ENCODE results near the gene LYPD6B. TPM values are rescaled to one million over a fixed set of nuclear protein-coding genes. Genes with fewer than 3 reads are reported as not detected.

LYPD6B gene
- total and polyA plus RNA-seq, 2 experiments from 2014 or later, result 16.8 to 26.0 TPM

- Histone ChIP-seq H3K9me2 (replicated peaks; ENCODE audit: insufficient read depth) (no peaks in the 10 kb centered on the region), H3K4me2 (peak overlapping the region; percentile 50), H3K27me3 (no peaks in the 10 kb centered on the region), H3K36me3 (replicated peaks; ENCODE audit: insufficient read depth, low read depth) (no peaks in the 10 kb centered on the region), H4K20me1 (ENCODE audit: insufficient read depth, poor library complexity, severe bottlenecking) (no peaks in the 10 kb centered on the region), H3K4me3 (no peak overlapping the region), H2AFZ (no peak overlapping the region), H3K4me1 (ENCODE audit: insufficient read depth) (peaks cover 16% of the 10 kb centered on the region), H3K27ac (peak overlapping the region; percentile 69), H3K9me3 (ENCODE audit: low read depth) (no peaks in the 10 kb centered on the region), H3K79me2 (no peaks in the 10 kb centered on the region)
- TF ChIP-seq CTCF (IDR thresholded peaks at IDR 0.05; ENCODE audit: poor library complexity) (no peak), EZH2phosphoT487 (IDR thresholded peaks at IDR 0.05; ENCODE audit: low read depth, severe bottlenecking, unreplicated experiment) (peak; percentile 75), EZH2 (IDR thresholded peaks at IDR 0.05; ENCODE audit: borderline replicate concordance) (no peak)
- 49% methylated on average over 6 of the region's 6 CpGs for WGBS (ENCODE audit: low lambda C conversion rate, missing lambda C conversion rate)
- peak; percentile 52 for DNase-seq (ENCODE audit: low spot score)
Measured at GRCh38 chr2:149125031-149125725, 86.7 kb downstream of the LYPD6B start.

GRCh38 chr2:149129433-149129832 is 90.9 kb downstream of the LYPD6B start:
- H3K27ac ChIP-seq, result no peak overlapping the region
- no peaks in the 10 kb centered on the region for H3K9me3 ChIP-seq (ENCODE audit: low read depth)
- no peaks in the 10 kb centered on the region for H3K27me3 ChIP-seq
- DNase-seq (ENCODE audit: low spot score), result no peak
- peaks cover 10% of the 10 kb centered on the region for H3K4me1 ChIP-seq (ENCODE audit: insufficient read depth)
- no peak overlapping the region for H3K4me3 ChIP-seq
- H4K20me1 ChIP-seq (ENCODE audit: insufficient read depth, poor library complexity, severe bottlenecking), result no peaks in the 10 kb centered on the region
- TF ChIP-seq EZH2phosphoT487 (IDR thresholded peaks at IDR 0.05; ENCODE audit: low read depth, severe bottlenecking, unreplicated experiment) (no peak), CTCF (IDR thresholded peaks at IDR 0.05; ENCODE audit: poor library complexity) (no peak), EZH2 (IDR thresholded peaks at IDR 0.05; ENCODE audit: borderline replicate concordance) (no peak)
- 36% methylated on average over 2 of the region's 2 CpGs for WGBS (ENCODE audit: low lambda C conversion rate, missing lambda C conversion rate)
- H3K9me2 ChIP-seq (replicated peaks; ENCODE audit: insufficient read depth), result no peaks in the 10 kb centered on the region
- H3K4me2 ChIP-seq, result no peak overlapping the region
- H3K79me2 ChIP-seq, result no peaks in the 10 kb centered on the region
- no peaks in the 10 kb centered on the region for H3K36me3 ChIP-seq (replicated peaks; ENCODE audit: insufficient read depth, low read depth)
- no peak overlapping the region for H2AFZ ChIP-seq

- WGBS (ENCODE audit: low lambda C conversion rate, missing lambda C conversion rate), result 92% methylated on average over 3 of the region's 3 CpGs
Measured at GRCh38 chr2:149132339-149132738, 93.8 kb downstream of the LYPD6B start.

More at GRCh38 chr2:149132339-149132738, 93.8 kb downstream of the LYPD6B start:
- Histone ChIP-seq H3K9me3 (ENCODE audit: low read depth) (no peaks in the 10 kb centered on the region), H3K4me3 (no peak overlapping the region), H4K20me1 (ENCODE audit: insufficient read depth, poor library complexity, severe bottlenecking) (no peaks in the 10 kb centered on the region), H3K27ac (no peak overlapping the region), H3K4me2 (no peak overlapping the region), H2AFZ (no peak overlapping the region), H3K9me2 (replicated peaks; ENCODE audit: insufficient read depth) (no peaks in the 10 kb centered on the region), H3K4me1 (ENCODE audit: insufficient read depth) (no peaks in the 10 kb centered on the region), H3K79me2 (no peaks in the 10 kb centered on the region), H3K27me3 (no peaks in the 10 kb centered on the region), H3K36me3 (replicated peaks; ENCODE audit: insufficient read depth, low read depth) (no peaks in the 10 kb centered on the region)
- TF ChIP-seq CTCF (IDR thresholded peaks at IDR 0.05; ENCODE audit: poor library complexity) (no peak), EZH2phosphoT487 (IDR thresholded peaks at IDR 0.05; ENCODE audit: low read depth, severe bottlenecking, unreplicated experiment) (no peak), EZH2 (IDR thresholded peaks at IDR 0.05; ENCODE audit: borderline replicate concordance) (no peak)
- no peak for DNase-seq (ENCODE audit: low spot score)

Measured in hepatocyte (in vitro differentiated cells).